A549 (cell line): Measurements from ENCODE around the gene ARFRP1. TPM values are rescaled to one million over a fixed set of nuclear protein-coding genes. Genes with fewer than 3 reads are reported as not detected.

Source experiments
- ATAC-seq, 2 experiments: fragments of 200-7000 bp in 1 of 2; fragments of >200 bp in 1 of 2; cut with Nextera tagmentation in 1 of 2; cut with Tn5 transposase in 1 of 2; 3 replicates each; pipeline versions ENCODE4 v1.8.0 to v1.9.1; 2018 to 2020; ENCODE audit warnings: mild to moderate bottlenecking in 1 of 2, moderate library complexity in 1 of 2
- CTCF ChIA-PET: fragments of 300-600 bp; sonication (Branson Sonifier 250); formaldehyde crosslinking; extraction: SDS; loops from one replicate; lab custom pipeline; 2021; ENCODE audit warnings: antibody characterized with exemption, inconsistent platforms; lab: Yijun Ruan, JAX
- POLR2A ChIA-PET: fragments of 350-600 bp; formaldehyde crosslinking; extraction: SDS; loops from one replicate; lab custom pipeline; 2021; ENCODE audit warnings: antibody characterized with exemption, inconsistent platforms; lab: Yijun Ruan, JAX
- DNase-seq, 2 experiments: peaks; one replicate each; pipeline versions ENCODE4 v3.0.0 to v3.0.0-alpha.2; 2011 to 2016; ENCODE audit warnings: low read depth in 1 of 2, low spot score in 1 of 2
- FAIRE-seq: peaks from 2 replicates; lab custom pipeline; 2011; peaks lifted over from hg19 to GRCh38; lab: Jason Lieb, UNC
- H3K27ac ChIP-seq, 2 experiments: fragments of >200 bp; sonication (Bioruptor Twin); formaldehyde crosslinking; 3 replicates each; pipeline ENCODE4 v1.5.1; 2016 to 2017
- H3K4me1 ChIP-seq: fragments of >200 bp; sonication (Bioruptor Twin); formaldehyde crosslinking; 3 replicates; pipeline ENCODE4 v1.6.1; 2016
- H3K4me2 ChIP-seq: fragments of >200 bp; sonication (Bioruptor Twin); formaldehyde crosslinking; 3 replicates; pipeline ENCODE4 v1.6.1; 2016
- H3K4me3 ChIP-seq: fragments of >200 bp; sonication (Bioruptor Twin); formaldehyde crosslinking; 3 replicates; pipeline ENCODE4 v1.5.1; 2016
- H3K9me3 ChIP-seq: fragments of >200 bp; sonication (Bioruptor Twin); formaldehyde crosslinking; 3 replicates; pipeline ENCODE4 v1.6.1; 2016
- CEBPB ChIP-seq, 2 experiments: fragments of >200 bp in 1 of 2; sonication (Bioruptor Twin) in 1 of 2; formaldehyde crosslinking in 1 of 2; IDR thresholded peaks; 2 replicates each; pipeline ENCODE4 v1.6.1; 2012 to 2016
- EHF ChIP-seq: fragments of 250-450 bp; sonication (Bioruptor Pico); IDR thresholded peaks from 2 replicates; pipeline ENCODE4 v1.5.0; 2020; ENCODE audit warnings: mild to moderate bottlenecking
- FOSB ChIP-seq: fragments of 250-450 bp; sonication (Bioruptor Pico); IDR thresholded peaks from 2 replicates; pipeline ENCODE4 v1.5.0; 2020; ENCODE audit warnings: mild to moderate bottlenecking, moderate library complexity
- FOXS1 ChIP-seq: fragments of 250-450 bp; sonication (Bioruptor Pico); IDR thresholded peaks from 2 replicates; pipeline ENCODE4 v1.5.0; 2020; ENCODE audit warnings: mild to moderate bottlenecking, moderate library complexity
- HEYL ChIP-seq: fragments of 250-450 bp; sonication (Bioruptor Pico); IDR thresholded peaks from 2 replicates; pipeline ENCODE4 v1.8.0; 2021; ENCODE audit warnings: mild to moderate bottlenecking, moderate library complexity
- HOXA7 ChIP-seq: fragments of 250-450 bp; sonication (Bioruptor Pico); IDR thresholded peaks from 2 replicates; pipeline ENCODE4 v1.5.0; 2020; ENCODE audit warnings: mild to moderate bottlenecking, moderate library complexity
- HOXB13 ChIP-seq: fragments of 250-450 bp; sonication (Bioruptor Pico); IDR thresholded peaks from 2 replicates; pipeline ENCODE4 v1.5.0; 2020; ENCODE audit warnings: low read depth, mild to moderate bottlenecking, moderate library complexity
- KDM1A ChIP-seq: fragments of 200-600 bp; sonication (generic); IDR thresholded peaks from 2 replicates; pipeline ENCODE4 v1.6.1; 2016; ENCODE audit warnings: low read depth, mild to moderate bottlenecking
- MAFK ChIP-seq: fragments of 450-650 bp; IDR thresholded peaks from 2 replicates; pipeline ENCODE4 v1.6.1; 2014; ENCODE audit not compliant: partially characterized antibody
- MYC ChIP-seq: IDR thresholded peaks from 2 replicates; pipeline ENCODE4 v1.6.1; 2012; ENCODE audit warnings: mild to moderate bottlenecking, inconsistent platforms, low read length, improper control_type of control experiment, borderline replicate concordance
- NFE2L2 ChIP-seq: fragments of 150-350 bp; conservative IDR thresholded peaks from 2 replicates; pipeline ENCODE4 v1.6.1; 2014; ENCODE audit warnings: low read length
- NR3C1 ChIP-seq: fragments of >200 bp; sonication (Bioruptor Twin); formaldehyde crosslinking; IDR thresholded peaks from 3 replicates; pipeline ENCODE4 v1.6.1; 2017
- POLR2A ChIP-seq: IDR thresholded peaks from 2 replicates; pipeline ENCODE4 v1.6.1; 2012; ENCODE audit warnings: mild to moderate bottlenecking, low read length
- POLR2AphosphoS2 ChIP-seq: conservative IDR thresholded peaks from 2 replicates; pipeline ENCODE4 v1.6.1; 2012; ENCODE audit warnings: low read length, improper control_type of control experiment, inconsistent platforms
- RFX5 ChIP-seq: fragments of 450-650 bp; IDR thresholded peaks from 2 replicates; pipeline ENCODE4 v1.7.1; 2014; ENCODE audit warnings: antibody characterized with exemption, mild to moderate bottlenecking, moderate library complexity
- TFCP2L1 ChIP-seq: fragments of 250-450 bp; sonication (Bioruptor Pico); IDR thresholded peaks from 2 replicates; pipeline ENCODE4 v1.5.0; 2021; ENCODE audit warnings: mild to moderate bottlenecking
- TP53 ChIP-seq: fragments of 250-450 bp; sonication (Bioruptor Pico); IDR thresholded peaks from 2 replicates; pipeline ENCODE4 v1.5.0; 2021; ENCODE audit warnings: mild to moderate bottlenecking, moderate library complexity
- ZFP36 ChIP-seq: fragments of 450-650 bp; IDR thresholded peaks from 2 replicates; pipeline ENCODE4 v1.6.1; 2014; ENCODE audit warnings: borderline replicate concordance; ENCODE audit not compliant: partially characterized antibody
- WGBS: methylation state at CpG from one replicate; pipeline ENCODE4 v1.1.6; 2017; ENCODE audit errors: missing lambda C conversion rate; 5-methylcytosine and 5-hydroxymethylcytosine counted together
- polyA plus RNA-seq, 4 experiments: library from polyadenylated mRNA; depleted of rRNA in 3 of 4; stranded (reverse); fragments of >200 nt; fragmentation: RNase III in 1 of 4; extraction: RNeasy Plus Mini Kit Qiagen cat#74134 plus additional on column Dnase treatment in 1 of 4; gene quantifications; 2 replicates in 3 of 4; 3 replicates in 1 of 4; pipeline ENCODE4 v1.2.3, GENCODE V29; 2011 to 2017
- TF ChIP-seq, protein P1 (sequence below): fragments of 250-450 bp; sonication (Bioruptor Pico); IDR thresholded peaks from 2 replicates; pipeline ENCODE4 v1.5.0; 2020; ENCODE audit warnings: low read depth, mild to moderate bottlenecking, moderate library complexity
- TF ChIP-seq, protein P2 (sequence below): fragments of 450-650 bp; IDR thresholded peaks from 2 replicates; pipeline ENCODE4 v1.6.1; 2014; ENCODE audit warnings: antibody characterized with exemption
- TF ChIP-seq, protein P3 (sequence below): fragments of 150-350 bp; IDR thresholded peaks from 2 replicates; pipeline ENCODE4 v1.6.1; 2014; ENCODE audit warnings: low read depth, mild to moderate bottlenecking, low read length

Gene ARFRP1
- polyA plus RNA-seq, 2 of the 4 experiments (the other 2 are of a cell fraction): 25.1 to 29.7 TPM

DNA sequence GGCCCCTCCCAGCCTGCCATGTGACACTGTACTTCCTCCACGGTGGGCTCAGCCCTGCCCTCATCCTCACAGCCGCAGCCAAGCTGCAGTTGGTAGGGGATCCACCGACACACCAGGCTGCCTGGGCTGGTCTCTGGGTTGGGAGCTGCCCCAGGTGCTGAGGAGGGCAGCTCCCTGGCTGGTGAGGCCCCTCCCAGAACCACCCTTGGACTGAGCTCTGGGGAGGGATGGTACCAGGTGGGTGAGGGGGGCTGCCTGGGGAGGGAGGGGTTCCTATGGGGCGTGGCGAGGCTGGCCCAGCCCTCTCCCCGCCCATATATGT is 11.5 kb downstream of the ARFRP1 start:
- WGBS: 96% methylated on average over 4 of the region's 6 CpGs
- no peak overlapping the region for H3K4me2 ChIP-seq
- H3K4me3 ChIP-seq: no peak overlapping the region
- FAIRE-seq: no peak
- no peaks in the 10 kb centered on the region for H3K9me3 ChIP-seq
- ChIA-PET CTCF (no interaction called here), POLR2A (interaction anchor here (0.6 kb wide), 1 partner anchor 65 kb away, joined by 4 read pairs; no protein-coding TSS in a partner anchor)
- no peak for DNase-seq
- peak overlapping the region in 1 of 2 experiments; percentile 94; a peak in 3 of 6 replicates for H3K27ac ChIP-seq
- TF ChIP-seq MYC (no peak), POLR2AphosphoS2 (no peak), EHF (CRISPR knock-in tag) (no peak), KDM1A (no peak), FOXS1 (CRISPR knock-in tag) (no peak), CEBPB (IDR thresholded peaks at IDR 0.05) (no peak), TP53 (no peak), ZFP36 (no peak), RFX5 (no peak), NR3C1 (no peak), TFCP2L1 (CRISPR knock-in tag) (no peak), HOXA7 (CRISPR knock-in tag) (no peak), HEYL (CRISPR knock-in tag) (no peak), NFE2L2 (no peak)
- TF ChIP-seq, protein P1, sequence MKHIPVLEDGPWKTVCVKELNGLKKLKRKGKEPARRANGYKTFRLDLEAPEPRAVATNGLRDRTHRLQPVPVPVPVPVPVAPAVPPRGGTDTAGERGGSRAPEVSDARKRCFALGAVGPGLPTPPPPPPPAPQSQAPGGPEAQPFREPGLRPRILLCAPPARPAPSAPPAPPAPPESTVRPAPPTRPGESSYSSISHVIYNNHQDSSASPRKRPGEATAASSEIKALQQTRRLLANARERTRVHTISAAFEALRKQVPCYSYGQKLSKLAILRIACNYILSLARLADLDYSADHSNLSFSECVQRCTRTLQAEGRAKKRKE (CRISPR knock-in tag): no peak
- TF ChIP-seq, protein P2, sequence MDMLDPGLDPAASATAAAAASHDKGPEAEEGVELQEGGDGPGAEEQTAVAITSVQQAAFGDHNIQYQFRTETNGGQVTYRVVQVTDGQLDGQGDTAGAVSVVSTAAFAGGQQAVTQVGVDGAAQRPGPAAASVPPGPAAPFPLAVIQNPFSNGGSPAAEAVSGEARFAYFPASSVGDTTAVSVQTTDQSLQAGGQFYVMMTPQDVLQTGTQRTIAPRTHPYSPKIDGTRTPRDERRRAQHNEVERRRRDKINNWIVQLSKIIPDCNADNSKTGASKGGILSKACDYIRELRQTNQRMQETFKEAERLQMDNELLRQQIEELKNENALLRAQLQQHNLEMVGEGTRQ: no peak
- TF ChIP-seq, protein P3, sequence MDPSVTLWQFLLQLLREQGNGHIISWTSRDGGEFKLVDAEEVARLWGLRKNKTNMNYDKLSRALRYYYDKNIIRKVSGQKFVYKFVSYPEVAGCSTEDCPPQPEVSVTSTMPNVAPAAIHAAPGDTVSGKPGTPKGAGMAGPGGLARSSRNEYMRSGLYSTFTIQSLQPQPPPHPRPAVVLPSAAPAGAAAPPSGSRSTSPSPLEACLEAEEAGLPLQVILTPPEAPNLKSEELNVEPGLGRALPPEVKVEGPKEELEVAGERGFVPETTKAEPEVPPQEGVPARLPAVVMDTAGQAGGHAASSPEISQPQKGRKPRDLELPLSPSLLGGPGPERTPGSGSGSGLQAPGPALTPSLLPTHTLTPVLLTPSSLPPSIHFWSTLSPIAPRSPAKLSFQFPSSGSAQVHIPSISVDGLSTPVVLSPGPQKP: no peak
- ATAC-seq: peak in 1 of 2 experiments; percentile 3; a peak in 2 of 6 replicates
- peaks cover 39% of the 10 kb centered on the region for H3K4me1 ChIP-seq

DNA sequence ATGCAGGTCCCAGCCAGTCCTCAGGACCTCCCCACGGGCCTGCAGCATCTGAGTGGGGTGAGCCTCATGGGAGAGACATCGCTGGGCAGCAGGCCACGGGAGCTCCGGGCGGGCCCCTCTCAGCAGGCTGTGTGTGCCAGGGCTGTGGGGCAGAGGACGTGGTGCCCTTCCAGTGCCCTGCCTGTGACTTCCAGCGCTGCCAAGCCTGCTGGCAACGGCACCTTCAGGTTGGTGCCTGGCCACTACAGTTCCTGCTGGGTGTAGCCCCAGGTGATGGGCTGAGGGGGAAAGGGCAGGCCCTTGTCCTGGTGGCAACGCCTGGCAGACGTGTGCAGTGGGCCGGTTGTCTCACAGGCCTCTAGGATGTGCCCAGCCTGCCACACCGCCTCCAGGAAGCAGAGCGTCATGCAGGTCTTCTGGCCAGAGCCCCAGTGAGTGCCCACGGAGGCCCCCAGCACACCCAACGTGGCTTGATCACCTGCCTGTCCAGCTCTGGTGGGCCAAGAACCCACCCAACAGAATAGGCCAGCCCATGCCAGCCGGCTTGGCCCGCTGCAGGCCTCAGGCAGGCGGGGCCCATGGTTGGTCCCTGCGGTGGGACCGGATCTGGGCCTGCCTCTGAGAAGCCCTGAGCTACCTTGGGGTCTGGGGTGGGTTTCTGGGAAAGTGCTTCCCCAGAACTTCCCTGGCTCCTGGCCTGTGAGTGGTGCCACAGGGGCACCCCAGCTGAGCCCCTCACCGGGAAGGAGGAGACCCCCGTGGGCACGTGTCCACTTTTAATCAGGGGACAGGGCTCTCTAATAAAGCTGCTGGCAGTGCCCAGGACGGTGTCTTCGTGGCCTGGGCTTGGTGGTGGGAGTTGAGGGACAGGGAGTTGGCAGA is 12.1 kb downstream of the ARFRP1 start:
- ChIA-PET CTCF (interaction anchor here (0.6 kb wide), 1 partner anchor 93 kb away, joined by 3 read pairs; no protein-coding TSS in a partner anchor), POLR2A (interaction anchor here (0.6 kb wide), 1 partner anchor 64 kb away, joined by 4 read pairs; no protein-coding TSS in a partner anchor)
- DNase-seq (no peak), FAIRE-seq (no peak), ATAC-seq (no peak)
- Histone ChIP-seq H3K4me1 (peaks cover 45% of the 10 kb centered on the region), H3K4me2 (no peak overlapping the region), H3K4me3 (no peak overlapping the region), H3K9me3 (no peaks in the 10 kb centered on the region), H3K27ac (peak overlapping the region in 1 of 2 experiments; percentile 94; a peak in 3 of 6 replicates)
- 86% methylated on average over 11 of the region's 25 CpGs for WGBS
- TF ChIP-seq, protein P2: no peak
- TF ChIP-seq MAFK (no peak), HOXB13 (CRISPR knock-in tag) (no peak), FOSB (CRISPR knock-in tag) (no peak), EHF (CRISPR knock-in tag) (no peak), POLR2AphosphoS2 (0 out of 2 replicates have a peak, but pooled peaks have one; percentile 46), POLR2A (no peak)
